K562 (cell line): ENCODE data around the gene FCAMR. TPM values are rescaled to one million over a fixed set of nuclear protein-coding genes. Genes with fewer than 3 reads are reported as not detected.

Experiments
- ARID3B ChIP-seq: fragments of 250-450 bp; sonication (Bioruptor Pico); IDR thresholded peaks from 2 replicates; pipeline ENCODE4 v1.4.0; 2020; ENCODE audit warnings: borderline replicate concordance
- BRD4 ChIP-seq: fragments of 200-600 bp; sonication (generic); IDR thresholded peaks from 2 replicates; pipeline ENCODE4 v1.6.1; 2017; ENCODE audit warnings: inconsistent platforms
- BRF1 ChIP-seq: IDR thresholded peaks from 3 replicates; pipeline ENCODE4 v1.6.1; 2011; ENCODE audit warnings: borderline replicate concordance, mild to moderate bottlenecking; ENCODE audit not compliant: insufficient read length; ENCODE audit errors: extremely low read depth
- GTF2F1 ChIP-seq: IDR thresholded peaks from 2 replicates; pipeline ENCODE4 v1.6.1; 2011; ENCODE audit warnings: low read depth, low read length, improper control_type of control experiment
- HIVEP1 ChIP-seq: fragments of 250-450 bp; sonication (Bioruptor Pico); IDR thresholded peaks from 2 replicates; pipeline ENCODE4 v1.4.0; 2020; ENCODE audit warnings: mild to moderate bottlenecking
- HMBOX1 ChIP-seq: sonication (generic); IDR thresholded peaks from 2 replicates; pipeline ENCODE4 v1.6.1; 2016
- HNRNPL ChIP-seq: fragments of 200-400 bp; formaldehyde crosslinking; IDR thresholded peaks from 2 replicates; pipeline ENCODE4 v1.6.1; 2017; ENCODE audit warnings: low read depth, mild to moderate bottlenecking, low read length
- JUND ChIP-seq, 2 experiments: IDR thresholded peaks; 2 replicates in 1 of 2; 3 replicates in 1 of 2; pipeline ENCODE4 v1.6.1; 2011; ENCODE audit warnings: borderline replicate concordance in 2 of 2, low read depth in 2 of 2, low read length in 2 of 2, improper control_type of control experiment in 1 of 2, missing biosample characterization in 1 of 2, missing genetic modification characterization in 1 of 2, missing genetic modification reagents in 1 of 2
- MLX ChIP-seq, 2 experiments: fragments of 450-650 bp in 1 of 2; sonication (generic) in 1 of 2; formaldehyde crosslinking; conservative IDR thresholded peaks; 2 replicates each; pipeline versions ENCODE4 v1.4.0 to v1.8.1; 2020 to 2022; ENCODE audit warnings: mild to moderate bottlenecking in 1 of 2, missing genetic modification reagents in 1 of 2
- MTA1 ChIP-seq: fragments of 450-650 bp; IDR thresholded peaks from 2 replicates; pipeline ENCODE4 v1.6.1; 2017; ENCODE audit warnings: borderline replicate concordance
- PHF21A ChIP-seq: fragments of 450-650 bp; IDR thresholded peaks from 2 replicates; pipeline ENCODE4 v1.6.1; 2017; ENCODE audit warnings: low read depth, borderline replicate concordance
- PTBP1 ChIP-seq: fragments of 200-400 bp; formaldehyde crosslinking; IDR thresholded peaks from 2 replicates; pipeline ENCODE4 v1.6.1; 2017; ENCODE audit warnings: low read depth, low read length
- RAD51 ChIP-seq: fragments of 450-650 bp; IDR thresholded peaks from 2 replicates; pipeline ENCODE4 v1.7.1; 2016; ENCODE audit warnings: low read depth, mild to moderate bottlenecking, borderline replicate concordance
- TOE1 ChIP-seq, 2 experiments: fragments of 450-650 bp in 1 of 2; sonication (generic) in 1 of 2; formaldehyde crosslinking in 1 of 2; IDR thresholded peaks; 2 replicates each; pipeline versions ENCODE4 v1.7.1 to v1.8.0; 2016 to 2022; ENCODE audit warnings: borderline replicate concordance in 2 of 2, mild to moderate bottlenecking in 2 of 2, antibody characterized with exemption in 1 of 2, inconsistent platforms in 1 of 2, low read depth in 1 of 2, missing genetic modification reagents in 1 of 2, moderate library complexity in 1 of 2
- USF1 ChIP-seq: sonication (generic); formaldehyde crosslinking; IDR thresholded peaks from 2 replicates; pipeline ENCODE4 v1.9.0; 2022; ENCODE audit warnings: mild to moderate bottlenecking, missing genetic modification reagents
- ZFP91 ChIP-seq: sonication (generic); formaldehyde crosslinking; IDR thresholded peaks from 2 replicates; pipeline ENCODE4 v1.8.0; 2022; ENCODE audit warnings: mild to moderate bottlenecking, missing genetic modification reagents
- ZNF639 ChIP-seq, 2 experiments: fragments of 200-800 bp in 1 of 2; sonication (Bioruptor generic) in 1 of 2; sonication (generic) in 1 of 2; formaldehyde crosslinking in 1 of 2; IDR thresholded peaks in 1 of 2; conservative IDR thresholded peaks in 1 of 2; 2 replicates each; pipeline versions ENCODE4 v1.5.0 to v1.6.1; 2016 to 2020; ENCODE audit warnings: missing compliant biosample characterization in 1 of 2, missing genetic modification characterization in 1 of 2, missing genetic modification reagents in 1 of 2
- ZNF699 ChIP-seq: fragments of 250-450 bp; sonication (Bioruptor Pico); IDR thresholded peaks from 2 replicates; pipeline ENCODE4 v1.8.0; 2021; ENCODE audit warnings: mild to moderate bottlenecking, moderate library complexity; ENCODE audit not compliant: insufficient replicate concordance
- polyA plus RNA-seq, 8 experiments: library from polyadenylated mRNA; depleted of rRNA in 4 of 8; stranded (reverse) in 5 of 8; unstranded in 3 of 8; fragments of >200 nt; fragmentation: Nextera tagmentation in 2 of 8; fragmentation: Illumina TruSeq in 1 of 8; extraction: Ambion mirVana in 2 of 8; extraction: Trizol in 1 of 8; gene quantifications; 2 replicates each; pipeline versions ENCODE4 v1.2.1 to v1.2.3, GENCODE V29; 2011 to 2014; ENCODE audit warnings: inconsistent platforms in 1 of 8, missing spikeins in 1 of 8
- total RNA-seq, 7 experiments: library from RNA; depleted of rRNA in 6 of 7; stranded (reverse); fragments of >200 nt in 6 of 7; fragmentation: Illumina TruSeq in 2 of 7; extraction: Trizol in 2 of 7; gene quantifications; 2 replicates each; pipeline versions ENCODE4 v1.2.1 to v1.2.3, GENCODE V29; 2011 to 2021; ENCODE audit warnings: low replicate concordance in 1 of 7

The FCAMR gene
- total and polyA plus RNA-seq, 9 of the 15 experiments (the other 6 are each of a cell fraction or from before 2014, with no cell fraction given), result not detected

- TF ChIP-seq PTBP1, result no peak
- no peak for TF ChIP-seq ARID3B (CRISPR knock-in tag)
- TF ChIP-seq ZFP91 (CRISPR knock-in tag), result peak; percentile 82
- TF ChIP-seq BRF1, result no peak
- no peak for TF ChIP-seq HNRNPL
- no peak for TF ChIP-seq HIVEP1 (CRISPR knock-in tag)
- TF ChIP-seq TOE1 (IDR thresholded peaks at IDR 0.05; ENCODE audit: borderline replicate concordance), result 0 out of 2 replicates have a peak, but pooled peaks have one; percentile 37
- TF ChIP-seq TOE1 (CRISPR knock-in tag; IDR thresholded peaks at IDR 0.05; ENCODE audit: borderline replicate concordance, low read depth), result no peak
- no peak for TF ChIP-seq GTF2F1
- no peak for TF ChIP-seq BRD4
- no peak for TF ChIP-seq ZNF639 (CRISPR knock-in tag; conservative IDR thresholded peaks at IDR 0.05 in 1 of 2, IDR thresholded peaks at IDR 0.05 in 1 of 2)
- no peak for TF ChIP-seq ZNF699 (CRISPR knock-in tag)
- TF ChIP-seq JUND (IDR thresholded peaks at IDR 0.05; ENCODE audit: borderline replicate concordance, low read depth, low read length), result no peak
- TF ChIP-seq JUND (tag; IDR thresholded peaks at IDR 0.05; ENCODE audit: borderline replicate concordance, low read depth, low read length), result no peak
- no peak for TF ChIP-seq MTA1
- no peak for TF ChIP-seq PHF21A
- no peak for TF ChIP-seq MLX (CRISPR knock-in tag; conservative IDR thresholded peaks at IDR 0.05)
- no peak for TF ChIP-seq HMBOX1
- peak; percentile 71 for TF ChIP-seq RAD51
- TF ChIP-seq USF1 (CRISPR knock-in tag), result peak; percentile 61
Observed at GRCh38 chr1:206946261-206946660, 24.0 kb downstream of the FCAMR start, which contains the start of gene PIGR (continued).
